GM12878 (cell line): ENCODE data around the gene CDYL.
"Not testable (repeated sequence)": the region's sequence is repeated elsewhere in the genome, so short reads cannot be mapped to it uniquely, and the experiment has no call there.

ENCODE experiments used
- BHLHE40 ChIP-seq, 2 experiments: fragments of 450-650 bp in 1 of 2; IDR thresholded peaks; 2 replicates each; pipeline ENCODE4 v1.6.1; 2011 to 2017; ENCODE audit warnings: low read depth in 2 of 2, borderline replicate concordance in 1 of 2, improper control_type of control experiment in 1 of 2, low read length in 1 of 2, mild to moderate bottlenecking in 1 of 2
- CTCF ChIP-seq, 3 experiments: IDR thresholded peaks in 2 of 3; conservative IDR thresholded peaks in 1 of 3; 2 replicates each; pipeline ENCODE4 v1.5.1; 2011; ENCODE audit warnings: low read depth in 3 of 3, low read length in 3 of 3, mild to moderate bottlenecking in 3 of 3, control low read depth in 2 of 3, moderate library complexity in 2 of 3, inconsistent platforms in 1 of 3, mixed read lengths in 1 of 3; ENCODE audit not compliant: control insufficient read depth in 2 of 3, insufficient read depth in 1 of 3; ENCODE audit errors: extremely low read depth in 1 of 3
- EZH2 ChIP-seq: IDR thresholded peaks from 2 replicates; pipeline ENCODE4 v1.6.1; 2012; ENCODE audit warnings: low read depth, mild to moderate bottlenecking, control low read depth, inconsistent platforms, low read length, borderline replicate concordance; ENCODE audit not compliant: control insufficient read depth
- GABPA ChIP-seq: IDR thresholded peaks from 2 replicates; pipeline ENCODE4 v1.6.1; 2014; ENCODE audit warnings: antibody characterized with exemption, low read depth, mild to moderate bottlenecking, inconsistent platforms
- MAX ChIP-seq: IDR thresholded peaks from 2 replicates; pipeline ENCODE4 v1.6.1; 2012; ENCODE audit warnings: low read depth, low read length, improper control_type of control experiment
- MXI1 ChIP-seq: fragments of 150-350 bp; IDR thresholded peaks from 2 replicates; pipeline ENCODE4 v1.6.1; 2011; ENCODE audit warnings: low read depth, mild to moderate bottlenecking, inconsistent platforms, low read length, improper control_type of control experiment
- TARDBP ChIP-seq: IDR thresholded peaks from 2 replicates; pipeline ENCODE4 v1.6.1; 2016; ENCODE audit warnings: borderline replicate concordance
- TCF7 ChIP-seq: IDR thresholded peaks from 2 replicates; pipeline ENCODE4 v1.6.1; 2014; ENCODE audit warnings: antibody characterized with exemption, borderline replicate concordance
- USF1 ChIP-seq: IDR thresholded peaks from 2 replicates; pipeline ENCODE4 v1.6.1; 2011; ENCODE audit warnings: borderline replicate concordance, low read depth, mild to moderate bottlenecking, moderate library complexity, mixed read lengths, low read length; ENCODE audit not compliant: insufficient read depth; ENCODE audit errors: extremely low read length
- TF ChIP-seq, protein P1 (sequence below): fragments of 450-650 bp; IDR thresholded peaks from 2 replicates; pipeline ENCODE4 v1.6.1; 2016; ENCODE audit warnings: mild to moderate bottlenecking, moderate library complexity, borderline replicate concordance
- TF ChIP-seq, protein P2 (sequence below): fragments of 450-650 bp; IDR thresholded peaks from 2 replicates; pipeline ENCODE4 v1.6.1; 2014; ENCODE audit warnings: mild to moderate bottlenecking

DNA sequence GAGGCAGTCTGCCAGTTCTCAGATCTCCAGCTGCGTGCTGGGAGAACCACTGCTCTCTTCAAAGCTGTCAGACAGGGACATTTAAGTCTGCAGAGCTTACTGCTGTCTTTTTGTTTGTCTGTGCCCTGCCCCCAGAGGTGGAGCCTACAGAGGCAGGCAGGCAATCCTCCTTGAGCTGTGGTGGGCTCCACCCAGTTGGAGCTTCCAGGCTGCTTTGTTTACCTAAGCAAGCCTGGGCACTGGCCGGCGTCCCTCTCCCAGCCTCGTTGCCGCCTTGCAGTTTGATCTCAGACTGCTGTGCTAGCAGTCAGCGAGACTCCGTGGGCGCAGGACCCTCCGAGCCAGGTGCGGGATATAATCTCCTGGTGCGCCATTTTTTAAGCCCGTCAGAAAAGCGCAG, 59.3 kb downstream of the CDYL start:
- TF ChIP-seq, protein P1, sequence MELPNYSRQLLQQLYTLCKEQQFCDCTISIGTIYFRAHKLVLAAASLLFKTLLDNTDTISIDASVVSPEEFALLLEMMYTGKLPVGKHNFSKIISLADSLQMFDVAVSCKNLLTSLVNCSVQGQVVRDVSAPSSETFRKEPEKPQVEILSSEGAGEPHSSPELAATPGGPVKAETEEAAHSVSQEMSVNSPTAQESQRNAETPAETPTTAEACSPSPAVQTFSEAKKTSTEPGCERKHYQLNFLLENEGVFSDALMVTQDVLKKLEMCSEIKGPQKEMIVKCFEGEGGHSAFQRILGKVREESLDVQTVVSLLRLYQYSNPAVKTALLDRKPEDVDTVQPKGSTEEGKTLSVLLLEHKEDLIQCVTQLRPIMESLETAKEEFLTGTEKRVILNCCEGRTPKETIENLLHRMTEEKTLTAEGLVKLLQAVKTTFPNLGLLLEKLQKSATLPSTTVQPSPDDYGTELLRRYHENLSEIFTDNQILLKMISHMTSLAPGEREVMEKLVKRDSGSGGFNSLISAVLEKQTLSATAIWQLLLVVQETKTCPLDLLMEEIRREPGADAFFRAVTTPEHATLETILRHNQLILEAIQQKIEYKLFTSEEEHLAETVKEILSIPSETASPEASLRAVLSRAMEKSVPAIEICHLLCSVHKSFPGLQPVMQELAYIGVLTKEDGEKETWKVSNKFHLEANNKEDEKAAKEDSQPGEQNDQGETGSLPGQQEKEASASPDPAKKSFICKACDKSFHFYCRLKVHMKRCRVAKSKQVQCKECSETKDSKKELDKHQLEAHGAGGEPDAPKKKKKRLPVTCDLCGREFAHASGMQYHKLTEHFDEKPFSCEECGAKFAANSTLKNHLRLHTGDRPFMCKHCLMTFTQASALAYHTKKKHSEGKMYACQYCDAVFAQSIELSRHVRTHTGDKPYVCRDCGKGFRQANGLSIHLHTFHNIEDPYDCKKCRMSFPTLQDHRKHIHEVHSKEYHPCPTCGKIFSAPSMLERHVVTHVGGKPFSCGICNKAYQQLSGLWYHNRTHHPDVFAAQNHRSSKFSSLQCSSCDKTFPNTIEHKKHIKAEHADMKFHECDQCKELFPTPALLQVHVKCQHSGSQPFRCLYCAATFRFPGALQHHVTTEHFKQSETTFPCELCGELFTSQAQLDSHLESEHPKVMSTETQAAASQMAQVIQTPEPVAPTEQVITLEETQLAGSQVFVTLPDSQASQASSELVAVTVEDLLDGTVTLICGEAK, result not testable (repeated sequence)
- not testable (repeated sequence) for TF ChIP-seq MXI1; MAX; EZH2; CTCF (IDR thresholded peaks at IDR 0.05 in 2 of 3, conservative IDR thresholded peaks at IDR 0.05 in 1 of 3; ENCODE audit: control insufficient read depth in 2 of 3, extremely low read depth in 1 of 3, insufficient read depth in 1 of 3, low read depth in 3 of 3, low read length in 3 of 3); BHLHE40 (IDR thresholded peaks at IDR 0.05; ENCODE audit: borderline replicate concordance in 1 of 2, low read depth in 2 of 2, low read length in 1 of 2); GABPA; TARDBP; TCF7; USF1
- TF ChIP-seq, protein P2, sequence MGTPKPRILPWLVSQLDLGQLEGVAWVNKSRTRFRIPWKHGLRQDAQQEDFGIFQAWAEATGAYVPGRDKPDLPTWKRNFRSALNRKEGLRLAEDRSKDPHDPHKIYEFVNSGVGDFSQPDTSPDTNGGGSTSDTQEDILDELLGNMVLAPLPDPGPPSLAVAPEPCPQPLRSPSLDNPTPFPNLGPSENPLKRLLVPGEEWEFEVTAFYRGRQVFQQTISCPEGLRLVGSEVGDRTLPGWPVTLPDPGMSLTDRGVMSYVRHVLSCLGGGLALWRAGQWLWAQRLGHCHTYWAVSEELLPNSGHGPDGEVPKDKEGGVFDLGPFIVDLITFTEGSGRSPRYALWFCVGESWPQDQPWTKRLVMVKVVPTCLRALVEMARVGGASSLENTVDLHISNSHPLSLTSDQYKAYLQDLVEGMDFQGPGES, result not testable (repeated sequence)
